HepG2 (cell line): Measurements from ENCODE around the gene DENND10. TPM values are rescaled to one million over a fixed set of nuclear protein-coding genes. Genes with fewer than 3 reads are reported as not detected.
A peak's percentile ranks its signal among the peaks of the same experiment; 100 is the strongest.

Source experiments
- DMAP1 ChIP-seq: IDR thresholded peaks from 2 replicates; pipeline ENCODE4 v1.6.1; 2016
- DMTF1 ChIP-seq: sonication (generic); formaldehyde crosslinking; IDR thresholded peaks from 2 replicates; pipeline ENCODE4 v1.4.0; 2020; ENCODE audit warnings: mild to moderate bottlenecking, missing genetic modification reagents
- HBP1 ChIP-seq: IDR thresholded peaks from 2 replicates; pipeline ENCODE4 v1.6.1; 2016; ENCODE audit warnings: low read depth, control low read depth
- HDAC1 ChIP-seq: sonication (generic); formaldehyde crosslinking; IDR thresholded peaks from 2 replicates; pipeline ENCODE4 v1.5.1; 2020; ENCODE audit warnings: mild to moderate bottlenecking, missing genetic modification reagents
- MAFK ChIP-seq, 2 experiments: IDR thresholded peaks in 1 of 2; conservative IDR thresholded peaks in 1 of 2; 2 replicates each; pipeline ENCODE4 v1.6.1; 2011; ENCODE audit warnings: improper control_type of control experiment in 2 of 2, low read length in 2 of 2
- MAZ ChIP-seq, 2 experiments: sonication (generic) in 1 of 2; formaldehyde crosslinking in 1 of 2; IDR thresholded peaks; 2 replicates each; pipeline versions ENCODE4 v1.5.0 to v1.6.1; 2012 to 2020; ENCODE audit warnings: low read depth in 2 of 2, mild to moderate bottlenecking in 2 of 2, borderline replicate concordance in 1 of 2, improper control_type of control experiment in 1 of 2, low read length in 1 of 2, missing genetic modification reagents in 1 of 2, moderate library complexity in 1 of 2
- NFE2 ChIP-seq: sonication (generic); formaldehyde crosslinking; IDR thresholded peaks from 2 replicates; pipeline ENCODE4 v1.4.0; 2020; ENCODE audit warnings: missing genetic modification reagents
- POLR2AphosphoS5 ChIP-seq: IDR thresholded peaks from 2 replicates; pipeline ENCODE4 v1.6.1; 2012; ENCODE audit warnings: low read depth, low read length
- RAD21 ChIP-seq: fragments of 450-650 bp; formaldehyde crosslinking; IDR thresholded peaks from 2 replicates; pipeline ENCODE4 v1.5.0; 2020; ENCODE audit warnings: mild to moderate bottlenecking
- RFXANK ChIP-seq: IDR thresholded peaks from 2 replicates; pipeline ENCODE4 v1.6.1; 2016
- RXRA ChIP-seq: sonication (generic); formaldehyde crosslinking; IDR thresholded peaks from 2 replicates; pipeline ENCODE4 v1.5.1; 2020; ENCODE audit warnings: missing genetic modification reagents
- ZNF124 ChIP-seq: sonication (generic); formaldehyde crosslinking; IDR thresholded peaks from 2 replicates; pipeline ENCODE4 v1.4.0; 2020; ENCODE audit warnings: missing genetic modification reagents
- ZNF18 ChIP-seq: sonication (generic); formaldehyde crosslinking; IDR thresholded peaks from 2 replicates; pipeline ENCODE4 v1.8.0; 2022; ENCODE audit warnings: mild to moderate bottlenecking, missing genetic modification reagents; ENCODE audit not compliant: insufficient replicate concordance
- ZNF20 ChIP-seq: sonication (generic); formaldehyde crosslinking; IDR thresholded peaks from 2 replicates; pipeline ENCODE4 v1.4.0; 2020; ENCODE audit warnings: mild to moderate bottlenecking, moderate library complexity, missing genetic modification reagents
- ZNF367 ChIP-seq: sonication (generic); formaldehyde crosslinking; IDR thresholded peaks from 2 replicates; pipeline ENCODE4 v1.4.0; 2020; ENCODE audit warnings: missing genetic modification reagents, borderline replicate concordance
- ZNF644 ChIP-seq: IDR thresholded peaks from 2 replicates; pipeline ENCODE4 v1.6.1; 2016; ENCODE audit warnings: low read depth
- ZNF749 ChIP-seq: sonication (generic); formaldehyde crosslinking; IDR thresholded peaks from 2 replicates; pipeline ENCODE4 v1.8.0; 2022; ENCODE audit warnings: mild to moderate bottlenecking, missing genetic modification reagents, moderate library complexity, borderline replicate concordance
- ZNF772 ChIP-seq: sonication (generic); formaldehyde crosslinking; IDR thresholded peaks from 2 replicates; pipeline ENCODE4 v1.5.0; 2020; ENCODE audit warnings: mild to moderate bottlenecking, missing genetic modification reagents
- ZNF790 ChIP-seq: sonication (generic); formaldehyde crosslinking; IDR thresholded peaks from 2 replicates; pipeline ENCODE4 v1.8.0; 2022; ENCODE audit warnings: missing genetic modification reagents, mild to moderate bottlenecking, borderline replicate concordance
- polyA plus RNA-seq, 8 experiments: library from polyadenylated mRNA; depleted of rRNA in 3 of 8; stranded (reverse) in 7 of 8; unstranded in 1 of 8; fragments of >200 nt; fragmentation: Illumina TruSeq in 4 of 8; extraction: Trizol in 4 of 8; gene quantifications; 2 replicates each; pipeline versions ENCODE4 v1.2.1 to v1.2.3, GENCODE V29; 2011 to 2016; ENCODE audit warnings: low read depth in 4 of 8, missing spikeins in 1 of 8, mixed read lengths in 1 of 8; ENCODE audit not compliant: insufficient read depth in 1 of 8
- total RNA-seq, 5 experiments: library from RNA; depleted of rRNA; stranded (reverse); fragments of >200 nt; fragmentation: Illumina TruSeq; extraction: Trizol; gene quantifications; 2 replicates each; pipeline ENCODE4 v1.2.3, GENCODE V29; 2016; ENCODE audit warnings: low read depth in 1 of 5
- TF ChIP-seq, protein P1 (sequence below): sonication (generic); formaldehyde crosslinking; IDR thresholded peaks from 2 replicates; pipeline ENCODE4 v1.4.0; 2020; ENCODE audit warnings: missing genetic modification reagents, borderline replicate concordance
- TF ChIP-seq, protein P2 (sequence below): sonication (generic); formaldehyde crosslinking; IDR thresholded peaks from 2 replicates; pipeline ENCODE4 v1.5.0; 2020; ENCODE audit warnings: missing genetic modification reagents

DENND10 gene
- total and polyA plus RNA-seq, 2 of the 13 experiments (the other 11 are each of a cell fraction or from before 2014, with no cell fraction given), result 43.7 to 78.8 TPM

- TF ChIP-seq, protein P1, sequence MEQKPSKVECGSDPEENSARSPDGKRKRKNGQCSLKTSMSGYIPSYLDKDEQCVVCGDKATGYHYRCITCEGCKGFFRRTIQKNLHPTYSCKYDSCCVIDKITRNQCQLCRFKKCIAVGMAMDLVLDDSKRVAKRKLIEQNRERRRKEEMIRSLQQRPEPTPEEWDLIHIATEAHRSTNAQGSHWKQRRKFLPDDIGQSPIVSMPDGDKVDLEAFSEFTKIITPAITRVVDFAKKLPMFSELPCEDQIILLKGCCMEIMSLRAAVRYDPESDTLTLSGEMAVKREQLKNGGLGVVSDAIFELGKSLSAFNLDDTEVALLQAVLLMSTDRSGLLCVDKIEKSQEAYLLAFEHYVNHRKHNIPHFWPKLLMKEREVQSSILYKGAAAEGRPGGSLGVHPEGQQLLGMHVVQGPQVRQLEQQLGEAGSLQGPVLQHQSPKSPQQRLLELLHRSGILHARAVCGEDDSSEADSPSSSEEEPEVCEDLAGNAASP (CRISPR knock-in tag), result peak; percentile 64; the same call in 1 of the 2 replicates
- peak; percentile 79; the same call in 1 of the 2 replicates for TF ChIP-seq ZNF790
- TF ChIP-seq DMTF1 (CRISPR knock-in tag), result no peak
- peak; percentile 55; the same call in 1 of the 2 replicates for TF ChIP-seq DMAP1 (CRISPR knock-in tag)
- no peak for TF ChIP-seq MAZ (IDR thresholded peaks at IDR 0.05; ENCODE audit: borderline replicate concordance, low read depth, low read length)
- peak; percentile 42; the same call in 1 of the 2 replicates for TF ChIP-seq MAZ (CRISPR knock-in tag; IDR thresholded peaks at IDR 0.05; ENCODE audit: low read depth)
- peak; percentile 94 for TF ChIP-seq ZNF772 (CRISPR knock-in tag)
- TF ChIP-seq NFE2 (CRISPR knock-in tag), result no peak
- TF ChIP-seq HBP1 (CRISPR knock-in tag), result peak; percentile 52; the same call in 1 of the 2 replicates
- peak; percentile 16; the same call in 1 of the 2 replicates for TF ChIP-seq RAD21 (CRISPR knock-in tag)
- TF ChIP-seq ZNF20 (CRISPR knock-in tag), result no peak
- TF ChIP-seq, protein P2, sequence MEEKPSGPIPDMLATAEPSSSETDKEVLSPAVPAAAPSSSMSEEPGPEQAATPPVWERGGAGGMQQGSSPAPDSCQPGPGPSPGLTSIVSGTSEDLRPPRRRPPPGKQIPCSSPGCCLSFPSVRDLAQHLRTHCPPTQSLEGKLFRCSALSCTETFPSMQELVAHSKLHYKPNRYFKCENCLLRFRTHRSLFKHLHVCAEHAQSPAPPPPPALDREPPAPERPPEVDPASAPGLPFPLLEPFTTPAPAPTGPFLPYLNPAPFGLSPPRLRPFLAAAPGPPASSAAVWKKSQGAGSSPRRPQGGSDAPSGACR (CRISPR knock-in tag), result peak; percentile 76; the same call in 1 of the 2 replicates
- TF ChIP-seq HDAC1 (CRISPR knock-in tag), result peak; percentile 91
- TF ChIP-seq ZNF18, result no peak
- TF ChIP-seq ZNF367 (CRISPR knock-in tag), result no peak
- TF ChIP-seq POLR2AphosphoS5, result peak; percentile 53
- TF ChIP-seq MAFK (conservative IDR thresholded peaks at IDR 0.05 in 1 of 2, IDR thresholded peaks at IDR 0.05 in 1 of 2; ENCODE audit: low read length in 2 of 2), result peak; percentile 42 to 54; a peak in 3 of 4 replicates
- TF ChIP-seq RFXANK (CRISPR knock-in tag), result no peak
- peak; percentile 65; the same call in 1 of the 2 replicates for TF ChIP-seq RXRA (CRISPR knock-in tag)
- peak; percentile 77 for TF ChIP-seq ZNF644 (CRISPR knock-in tag)
- no peak for TF ChIP-seq ZNF749 (CRISPR knock-in tag)
- TF ChIP-seq ZNF124 (CRISPR knock-in tag), result 0 out of 2 replicates have a peak, but pooled peaks have one; percentile 23
Measured at GRCh38 chr10:119113751-119114732, 10.1 kb downstream of the DENND10 start (continued).
